GM12873 (cell line): ENCODE measurements around the gene CLIC6.

Source experiments
- CTCF ChIP-seq: IDR thresholded peaks from 2 replicates; pipeline ENCODE4 v1.5.1; 2012; ENCODE audit warnings: low read depth, mild to moderate bottlenecking, moderate library complexity, low read length, control low read depth; ENCODE audit not compliant: insufficient read depth; ENCODE audit errors: missing control alignments

Gene CLIC6

GRCh38 chr21:34693192-34693810 is 24.5 kb downstream of the CLIC6 start:
- TF ChIP-seq CTCF = peak; percentile 86

- TF ChIP-seq CTCF = no peak
Observed at GRCh38 chr21:34695434-34695833, 26.6 kb downstream of the CLIC6 start.

- TF ChIP-seq CTCF = no peak
Observed at GRCh38 chr21:34696121-34696520, 27.3 kb downstream of the CLIC6 start.

GRCh38 chr21:34697826-34698225 is 29.0 kb downstream of the CLIC6 start:
- TF ChIP-seq CTCF = no peak

- no peak for TF ChIP-seq CTCF
Observed at GRCh38 chr21:34698270-34699015, 29.6 kb downstream of the CLIC6 start.

GRCh38 chr21:34700605-34701004 is 31.8 kb downstream of the CLIC6 start:
- TF ChIP-seq CTCF = no peak

GRCh38 chr21:34701726-34702125 is 32.9 kb downstream of the CLIC6 start:
- TF ChIP-seq CTCF = no peak
